Upper lobe of right lung (tissue), 1 donor: Measurements from ENCODE around the gene ENO3. TPM values are rescaled to one million over a fixed set of nuclear protein-coding genes. Genes with fewer than 3 reads are reported as not detected.

Experiments used
- ATAC-seq: fragments of 200-7000 bp; cut with Tn5 transposase; one replicate; pipeline ENCODE4 v1.9.1; 2020; ENCODE audit warnings: mild to moderate bottlenecking, moderate library complexity
- DNase-seq: peaks from one replicate; pipeline ENCODE4 v3.0.0-alpha.2; 2020
- H3K27ac ChIP-seq: fragments of 200-600 bp; one replicate; pipeline ENCODE4 v1.8.0; 2022
- H3K27me3 ChIP-seq: fragments of 200-600 bp; one replicate; pipeline ENCODE4 v1.8.0; 2022; ENCODE audit warnings: mild to moderate bottlenecking
- H3K36me3 ChIP-seq: fragments of 200-600 bp; one replicate; pipeline ENCODE4 v1.8.0; 2022
- H3K4me1 ChIP-seq: fragments of 200-600 bp; one replicate; pipeline ENCODE4 v1.8.0; 2022
- H3K4me3 ChIP-seq: fragments of 200-600 bp; one replicate; pipeline ENCODE4 v1.8.0; 2022; ENCODE audit warnings: mild to moderate bottlenecking
- H3K9me3 ChIP-seq: fragments of 200-600 bp; one replicate; pipeline ENCODE4 v1.8.0; 2022
- CTCF ChIP-seq: fragments of 200-600 bp; IDR thresholded peaks from one replicate; pipeline ENCODE4 v1.8.0; 2022; ENCODE audit warnings: antibody characterized with exemption
- intact Hi-C: fragments of 100-400 bp; cut with DNase I; formaldehyde crosslinking; loops from one replicate; pipeline ENCODE4 v1.11.0; 2022
- total RNA-seq: library from RNA; stranded (reverse); fragmentation: NEBNext Ultra II Directional; extraction: Animal tissue kit (Norgen Biotek cat#: 25700); gene quantifications from one replicate; pipeline ENCODE4 v1.2.1, GENCODE V29; 2021
- donor health status: DM: no; HTN: yes; CAD: no; lungs with severe emphysema.

The ENO3 gene
- total RNA-seq, 1 donor from 2014 or later = 8.6 TPM

GRCh38 chr17:4934173-4934979 lies 16.5 kb upstream of the ENO3 start:
- TF ChIP-seq CTCF = peak; percentile 17
- Histone ChIP-seq H3K27me3 (no peaks in the 10 kb centered on the region), H3K27ac (no peak overlapping the region), H3K4me3 (no peak overlapping the region), H3K4me1 (peaks cover 17% of the 10 kb centered on the region), H3K36me3 (peaks cover 13% of the 10 kb centered on the region), H3K9me3 (no peaks in the 10 kb centered on the region)
- intact Hi-C loops = no loop called here
- ATAC-seq (peak; percentile 50), DNase-seq (peak; percentile 71)

GRCh38 chr17:4935650-4936049 lies 15.3 kb upstream of the ENO3 start:
- TF ChIP-seq CTCF = no peak
- Histone ChIP-seq H3K27me3 (no peaks in the 10 kb centered on the region), H3K27ac (no peak overlapping the region), H3K4me1 (peaks cover 17% of the 10 kb centered on the region), H3K4me3 (no peak overlapping the region), H3K36me3 (peaks cover 13% of the 10 kb centered on the region), H3K9me3 (no peaks in the 10 kb centered on the region)
- intact Hi-C loops = no loop called here
- ATAC-seq (no peak), DNase-seq (no peak)

- TF ChIP-seq CTCF = no peak
- ATAC-seq = no peak
- intact Hi-C loops = no loop called here
These were observed 14.5 kb upstream of the ENO3 start for GRCh38 chr17:4936436-4936835.

GRCh38 chr17:4937553-4937952 lies 13.4 kb upstream of the ENO3 start:
- Histone ChIP-seq H3K36me3 (peaks cover 21% of the 10 kb centered on the region), H3K27me3 (no peaks in the 10 kb centered on the region), H3K4me1 (peaks cover 34% of the 10 kb centered on the region), H3K4me3 (no peak overlapping the region), H3K27ac (no peak overlapping the region), H3K9me3 (no peaks in the 10 kb centered on the region)
- intact Hi-C loops = no loop called here
- TF ChIP-seq CTCF = no peak
- ATAC-seq = no peak
- no peak for DNase-seq

More at GRCh38 chr17:4936436-4936835, 14.5 kb upstream of the ENO3 start:
- DNase-seq = no peak
- Histone ChIP-seq H3K27me3 (no peaks in the 10 kb centered on the region), H3K4me1 (peaks cover 24% of the 10 kb centered on the region), H3K36me3 (peaks cover 13% of the 10 kb centered on the region), H3K4me3 (no peak overlapping the region), H3K27ac (no peak overlapping the region), H3K9me3 (no peaks in the 10 kb centered on the region)

- Histone ChIP-seq H3K36me3 (peaks cover 26% of the 10 kb centered on the region), H3K27me3 (no peaks in the 10 kb centered on the region), H3K9me3 (no peaks in the 10 kb centered on the region), H3K4me3 (no peak overlapping the region), H3K27ac (no peak overlapping the region), H3K4me1 (peaks cover 38% of the 10 kb centered on the region)
- DNase-seq (no peak), ATAC-seq (no peak)
- intact Hi-C loops = no loop called here
- no peak for TF ChIP-seq CTCF
These were observed 12.8 kb upstream of the ENO3 start for GRCh38 chr17:4938069-4938491.
